ENCODE data around the gene PDK3.

- TF ChIP-seq GATA2 (IDR thresholded peaks at IDR 0.05; ENCODE audit: low read depth, low read length) = no peak
- no peak for TF ChIP-seq GATA3 (IDR thresholded peaks at IDR 0.05; ENCODE audit: low read depth, low read length)
Observed at GRCh38 chrX:24426921-24427746, 38.0 kb upstream of the PDK3 start.
